B cell (primary cell): ENCODE measurements around the gene HPGD.

Source experiments
- EZH2 ChIP-seq: IDR thresholded peaks from 2 replicates; pipeline ENCODE4 v1.6.1; 2012; ENCODE audit warnings: borderline replicate concordance, low read depth, mild to moderate bottlenecking, moderate library complexity, low read length; ENCODE audit not compliant: insufficient read depth, poor library complexity, severe bottlenecking
- TF ChIP-seq, protein P1 (sequence below): fragments of 200-600 bp; IDR thresholded peaks from one replicate; pipeline ENCODE4 v1.8.0; 2022; ENCODE audit warnings: antibody characterized with exemption, mild to moderate bottlenecking

DNA sequence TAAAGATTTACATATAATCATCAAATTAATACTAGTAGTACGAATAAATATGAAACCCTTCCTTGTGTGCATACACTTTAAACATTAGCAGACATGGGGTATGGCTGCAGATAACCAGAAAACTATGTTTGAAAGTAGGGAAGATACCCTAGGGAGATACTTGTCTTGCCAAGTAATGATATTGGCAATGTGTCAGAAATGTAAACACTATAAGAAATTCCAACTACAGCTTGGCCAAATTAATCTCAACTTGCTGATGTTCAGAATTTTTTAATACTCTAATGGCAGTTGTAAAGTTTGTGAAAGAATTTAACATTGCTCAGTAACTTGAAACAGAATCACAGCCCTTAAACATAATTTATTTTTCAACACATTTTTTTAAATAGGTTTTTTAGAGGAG is 27.4 kb upstream of the HPGD start:
- TF ChIP-seq, protein P1, sequence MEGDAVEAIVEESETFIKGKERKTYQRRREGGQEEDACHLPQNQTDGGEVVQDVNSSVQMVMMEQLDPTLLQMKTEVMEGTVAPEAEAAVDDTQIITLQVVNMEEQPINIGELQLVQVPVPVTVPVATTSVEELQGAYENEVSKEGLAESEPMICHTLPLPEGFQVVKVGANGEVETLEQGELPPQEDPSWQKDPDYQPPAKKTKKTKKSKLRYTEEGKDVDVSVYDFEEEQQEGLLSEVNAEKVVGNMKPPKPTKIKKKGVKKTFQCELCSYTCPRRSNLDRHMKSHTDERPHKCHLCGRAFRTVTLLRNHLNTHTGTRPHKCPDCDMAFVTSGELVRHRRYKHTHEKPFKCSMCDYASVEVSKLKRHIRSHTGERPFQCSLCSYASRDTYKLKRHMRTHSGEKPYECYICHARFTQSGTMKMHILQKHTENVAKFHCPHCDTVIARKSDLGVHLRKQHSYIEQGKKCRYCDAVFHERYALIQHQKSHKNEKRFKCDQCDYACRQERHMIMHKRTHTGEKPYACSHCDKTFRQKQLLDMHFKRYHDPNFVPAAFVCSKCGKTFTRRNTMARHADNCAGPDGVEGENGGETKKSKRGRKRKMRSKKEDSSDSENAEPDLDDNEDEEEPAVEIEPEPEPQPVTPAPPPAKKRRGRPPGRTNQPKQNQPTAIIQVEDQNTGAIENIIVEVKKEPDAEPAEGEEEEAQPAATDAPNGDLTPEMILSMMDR, result no peak
- TF ChIP-seq EZH2, result no peak
